Activated effector memory CD4-positive, alpha-beta T cell treated with anti-CD3 and anti-CD28 coated beads, Interleukin-2, amount 50 U/mL, for 16 hours (primary cell): ENCODE data around the gene FAM162B.
"Not testable (repeated sequence)": the region's sequence is repeated elsewhere in the genome, so short reads cannot be mapped to it uniquely, and the experiment has no call there.

Source experiments
- DNase-seq: peaks from one replicate; pipeline ENCODE4 v3.0.0-alpha.2; 2020

FAM162B gene

DNA sequence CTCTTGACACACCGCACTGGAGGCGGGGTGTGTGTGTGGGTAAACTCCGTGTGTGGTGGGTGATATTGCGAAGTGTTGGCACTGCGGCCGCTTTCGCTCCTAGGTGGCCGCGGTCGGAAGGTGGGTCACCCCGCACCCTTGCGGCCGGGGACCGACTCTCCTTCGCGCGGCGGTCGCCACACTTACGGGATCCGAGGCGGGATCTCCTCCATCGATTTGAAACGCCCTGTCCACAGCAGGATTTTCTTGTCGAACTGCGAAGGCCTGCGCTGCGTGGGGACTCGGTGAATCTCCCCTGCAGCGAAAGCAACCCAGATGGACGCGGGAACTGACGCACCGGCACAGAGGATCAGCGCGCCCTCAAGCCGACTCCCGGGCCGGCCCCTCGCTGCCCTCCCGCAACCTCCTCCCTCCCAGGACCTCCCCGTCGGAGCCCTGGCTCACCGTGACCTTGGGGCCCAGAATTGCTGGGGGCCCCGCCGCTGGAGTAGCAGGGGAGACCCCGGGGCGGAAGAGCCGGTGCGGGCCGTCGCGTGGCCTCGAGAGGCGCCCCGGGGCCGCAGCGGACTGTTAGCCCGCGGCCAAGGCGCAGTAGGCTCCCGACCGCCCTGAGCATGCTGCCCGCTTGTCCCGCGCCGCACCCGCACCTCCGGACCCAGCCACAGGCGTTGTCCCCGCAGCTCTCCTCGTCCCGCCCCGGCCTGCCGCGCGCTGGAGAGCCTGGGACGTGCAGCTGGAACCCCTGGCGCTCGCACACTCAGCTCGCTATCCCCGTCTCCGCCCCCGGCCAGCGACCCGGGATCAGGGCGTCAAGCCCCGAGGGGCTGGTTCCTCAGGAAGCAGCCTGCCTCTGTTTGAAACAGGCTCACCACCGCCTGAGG, at the start of gene FAM162B:
TSS of gene FAM162B (minus strand) at position 759 of the 881 bp plus-strand sequence. CDS start at position 616, 143 bp downstream.
- no peak for DNase-seq

DNA sequence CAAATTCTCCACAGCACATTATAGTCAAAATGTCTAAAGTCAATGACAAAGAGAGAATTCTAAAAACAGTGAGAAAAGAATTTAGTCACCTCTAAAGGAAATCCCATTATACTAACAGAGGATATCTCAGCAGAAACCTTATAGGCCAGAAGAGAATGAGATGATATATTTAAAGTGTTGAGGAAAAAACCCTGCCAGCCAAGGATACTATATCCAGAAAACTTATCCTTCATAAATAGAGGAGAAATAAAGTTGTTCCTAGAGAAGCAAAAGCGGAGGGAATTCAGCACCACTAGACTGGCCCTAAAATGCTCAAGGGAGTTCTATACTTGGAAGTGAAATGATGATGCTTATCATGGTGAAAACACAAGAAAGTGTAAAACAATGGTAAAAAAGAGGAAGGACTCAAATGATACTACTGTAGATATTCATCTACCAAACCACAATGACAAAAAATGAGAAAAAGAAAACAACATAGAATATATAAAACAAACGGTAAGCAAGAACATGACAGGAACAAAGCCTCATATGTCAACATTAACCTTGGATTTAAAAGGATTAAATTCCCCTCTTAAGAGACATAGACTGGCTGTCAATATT, 46.6 kb upstream of the FAM162B start:
- no peak for DNase-seq

DNA sequence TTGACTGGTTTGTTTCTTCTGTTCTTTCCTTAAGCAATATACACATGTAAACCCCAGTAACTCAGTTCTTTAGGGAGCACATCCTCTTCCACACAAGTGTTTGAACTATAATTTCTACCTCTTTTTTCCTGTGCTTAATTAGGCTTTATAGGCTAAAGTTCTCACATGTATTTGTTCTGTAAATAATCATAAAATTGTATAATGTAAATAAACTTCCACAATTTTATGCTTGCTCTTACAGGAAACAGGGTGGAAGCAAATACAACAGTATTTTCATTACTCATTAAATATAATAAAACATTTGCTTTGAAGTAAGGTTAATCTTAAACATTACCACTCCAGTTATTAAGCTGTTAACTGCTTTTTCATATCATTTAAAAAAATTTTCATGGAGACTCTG, 36.5 kb upstream of the FAM162B start:
- no peak for DNase-seq

DNA sequence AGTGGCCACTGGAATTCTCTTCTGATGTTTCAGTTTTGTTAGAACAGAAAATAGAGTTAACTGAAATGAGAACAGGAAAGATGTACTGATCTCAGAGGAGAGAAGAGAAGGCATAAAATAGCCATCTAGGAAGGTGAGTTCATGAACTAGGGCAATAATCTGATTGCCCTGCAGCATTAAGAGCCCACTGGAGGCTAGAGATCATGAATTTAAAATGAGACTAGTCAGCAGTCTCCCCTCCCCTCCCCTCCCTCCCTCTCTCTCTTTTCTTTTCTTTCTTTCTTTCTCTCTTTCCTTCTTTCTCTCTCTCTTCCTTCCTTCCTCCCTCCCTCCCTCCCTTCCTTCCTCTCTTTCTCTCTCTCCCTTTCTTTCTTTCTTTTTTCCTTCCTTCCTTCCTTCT, 34.4 kb upstream of the FAM162B start:
- no peak for DNase-seq

DNA sequence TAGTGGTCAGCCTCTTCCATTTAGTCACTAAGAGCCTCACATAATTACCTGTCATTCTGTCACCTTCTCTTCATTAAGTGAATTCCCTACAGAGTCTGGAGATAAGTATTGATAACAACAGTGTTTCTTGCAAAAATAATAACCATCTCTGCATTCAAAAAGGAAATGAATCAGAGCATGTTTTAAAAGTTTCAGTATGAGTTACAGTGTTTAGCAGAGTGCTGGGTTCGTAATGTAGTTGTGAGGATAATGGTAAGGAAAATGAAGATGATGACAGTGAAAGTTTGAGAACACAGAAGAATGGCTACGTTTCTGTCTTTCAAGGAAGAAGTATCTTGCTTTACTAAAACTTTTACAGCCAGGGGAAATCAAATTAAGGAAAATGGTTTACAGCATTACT, 32.1 kb upstream of the FAM162B start:
- no peak for DNase-seq

DNA sequence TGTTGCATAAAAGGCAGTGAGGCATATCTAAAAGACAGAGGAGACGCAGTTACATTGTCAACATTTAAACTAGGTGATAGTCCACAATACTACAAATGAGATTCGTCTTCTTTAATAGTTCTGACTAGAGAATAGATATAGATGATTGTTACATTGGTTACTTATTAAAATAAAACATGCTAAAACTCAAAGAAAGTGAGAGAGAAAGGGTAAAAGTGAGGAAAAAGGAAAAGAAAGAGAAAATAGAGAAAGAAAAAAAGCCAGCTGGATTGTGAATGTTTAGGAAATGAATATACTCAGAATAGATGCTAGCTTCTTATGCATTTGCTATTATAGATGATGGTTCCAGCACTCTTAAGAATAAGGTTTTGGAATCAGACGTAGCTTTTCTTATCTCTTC, 27.7 kb upstream of the FAM162B start:
- no peak for DNase-seq

DNA sequence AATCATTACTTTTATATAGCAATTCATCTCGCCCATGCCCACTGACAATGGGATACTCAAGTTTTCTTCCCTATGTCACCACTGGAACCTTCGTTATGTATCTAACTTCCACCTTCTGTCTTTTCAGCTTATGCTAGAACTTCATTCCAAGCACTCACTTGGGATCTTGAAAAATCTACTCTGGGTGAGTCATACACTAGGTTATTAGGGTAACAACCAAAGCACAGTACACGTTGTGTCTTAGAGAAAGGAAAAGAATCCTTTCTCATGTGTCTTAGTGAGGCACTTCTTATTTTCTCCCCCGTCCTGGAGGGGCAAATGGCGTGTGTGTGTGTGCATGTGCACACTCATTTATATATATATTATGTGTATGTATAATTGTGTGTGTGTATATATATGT, 18.3 kb upstream of the FAM162B start:
- DNase-seq: no peak

DNA sequence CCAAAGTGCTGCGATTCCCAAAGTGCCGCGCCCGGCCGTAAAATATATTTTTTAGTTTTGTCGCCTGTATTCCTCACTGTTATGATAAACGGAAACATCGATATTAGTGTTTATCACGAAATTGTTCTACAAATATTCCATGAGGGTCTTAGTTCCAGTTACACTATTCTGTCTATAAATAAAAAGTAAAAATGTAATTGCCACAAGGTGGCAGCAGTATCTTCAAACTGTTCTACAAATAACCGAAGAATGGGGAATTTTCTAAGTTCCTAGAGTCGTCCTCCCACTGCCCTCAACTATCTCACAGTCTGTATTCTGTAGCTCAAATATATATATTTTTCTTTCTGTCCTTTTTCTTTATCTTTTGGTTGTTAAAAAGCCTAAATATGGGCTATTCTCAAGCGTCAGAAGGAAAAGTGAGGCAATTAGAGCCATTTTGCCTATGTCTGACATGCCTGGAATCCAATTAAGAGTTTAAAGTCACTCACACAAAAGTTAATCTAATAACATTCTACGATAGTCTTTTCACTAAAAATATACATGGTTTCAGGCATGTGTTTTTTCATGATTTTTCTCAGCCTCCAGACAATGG, 14.2 kb upstream of the FAM162B start:
- no peak for DNase-seq

DNA sequence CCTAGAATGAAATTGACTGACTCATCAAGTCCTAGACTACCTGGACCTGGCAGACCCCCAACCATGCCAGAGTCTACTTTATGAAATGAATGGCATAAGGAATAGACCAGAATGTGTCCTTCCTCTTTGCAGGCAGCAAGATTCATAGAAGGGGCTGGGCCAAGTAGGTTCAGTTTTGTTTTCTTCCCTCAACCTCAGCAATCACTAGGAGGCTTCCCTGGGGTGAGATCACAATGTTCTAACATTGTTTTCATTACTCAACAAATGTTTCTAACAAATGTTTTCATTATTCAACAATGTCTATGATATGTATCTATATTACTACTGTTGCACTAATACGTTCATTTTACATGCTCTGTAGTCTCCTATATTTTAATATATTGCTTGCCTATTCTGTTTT, 8.4 kb upstream of the FAM162B start:
- DNase-seq: no peak

DNA sequence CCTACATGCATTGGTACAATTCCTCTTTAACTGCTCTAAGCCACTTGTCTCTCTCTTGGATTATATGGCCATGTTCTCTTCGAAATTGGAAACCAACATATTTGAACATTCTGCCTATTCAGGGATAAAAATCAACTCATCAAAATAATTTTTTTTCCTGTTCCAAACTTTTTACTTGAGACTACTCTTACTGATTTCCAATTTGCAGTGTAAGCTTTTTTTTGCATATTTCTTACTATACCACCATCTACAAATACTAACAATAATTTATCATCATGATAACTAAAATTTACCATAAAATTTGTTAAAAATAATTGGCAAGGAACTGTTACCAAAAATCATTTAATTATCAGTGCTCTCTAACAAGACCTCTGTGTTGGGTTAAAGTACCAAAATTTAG, 6.9 kb upstream of the FAM162B start:
- DNase-seq: no peak

DNA sequence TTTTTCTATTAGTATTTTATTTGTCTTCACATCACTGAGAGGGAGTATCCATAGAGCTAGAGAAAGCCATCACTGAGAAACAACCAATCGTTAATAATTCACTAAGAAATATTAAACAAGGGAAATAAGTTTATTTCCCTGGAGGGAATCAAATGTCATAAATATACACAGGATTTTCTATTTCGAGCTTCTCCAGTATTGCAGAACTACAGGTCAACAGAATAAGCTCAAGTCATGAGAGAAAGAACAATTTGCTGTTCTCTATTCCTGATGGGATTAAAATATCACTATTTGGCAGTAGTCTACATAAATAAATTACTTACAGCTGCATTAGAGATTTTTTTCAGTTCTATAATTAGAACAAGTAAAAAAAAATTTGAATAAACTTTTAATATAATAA, 2.2 kb upstream of the FAM162B start:
- no peak for DNase-seq

DNA sequence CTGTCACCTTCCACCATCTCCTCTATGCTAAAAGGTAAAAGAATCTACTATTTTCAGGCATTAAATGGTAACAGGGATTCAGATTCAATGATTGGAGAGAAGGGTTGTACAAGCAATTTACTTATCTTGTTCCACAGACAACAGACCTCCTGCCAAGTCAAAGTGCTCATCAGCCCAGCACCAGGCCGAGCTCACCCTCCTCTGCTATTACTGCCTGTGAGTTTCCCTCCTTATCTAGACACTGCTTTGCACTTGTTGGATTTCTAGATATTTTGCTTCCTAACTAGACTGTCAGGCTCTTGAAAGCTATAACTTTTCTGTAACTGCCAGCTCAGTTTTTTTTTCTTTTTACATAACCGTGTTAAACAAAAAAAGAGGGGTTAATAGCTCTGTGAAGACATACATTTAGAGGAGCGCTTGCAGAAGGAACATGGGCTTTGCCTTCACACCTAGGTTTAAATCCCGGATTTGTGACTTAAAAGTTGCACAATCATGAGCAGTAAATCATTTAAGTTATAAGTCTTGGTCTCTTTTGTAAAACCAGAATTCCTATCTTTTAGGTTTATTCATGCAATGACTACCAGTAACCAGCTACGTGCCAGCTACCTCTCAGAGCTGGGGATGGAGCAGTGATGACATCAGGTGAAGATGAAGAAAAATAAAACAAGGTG, 1.1 kb upstream of the FAM162B start:
- no peak for DNase-seq

DNA sequence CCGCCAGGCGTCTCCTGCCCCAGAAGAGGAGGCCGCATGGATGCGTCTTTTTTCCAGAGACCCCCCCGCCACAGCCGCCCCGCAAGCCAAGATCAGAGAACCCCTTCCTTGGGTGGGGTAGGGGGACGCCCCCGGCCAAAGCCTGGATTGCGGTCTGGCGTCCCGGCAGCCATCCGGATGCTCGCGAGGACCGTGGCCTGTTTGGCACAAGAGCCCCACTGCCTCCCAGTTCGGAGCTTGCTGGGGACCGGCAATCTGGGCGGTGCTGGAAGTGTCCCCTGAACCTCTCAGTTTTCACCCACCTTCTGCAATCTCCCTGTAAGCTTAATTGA, 924 bp downstream of the FAM162B start:
- DNase-seq: no peak

DNA sequence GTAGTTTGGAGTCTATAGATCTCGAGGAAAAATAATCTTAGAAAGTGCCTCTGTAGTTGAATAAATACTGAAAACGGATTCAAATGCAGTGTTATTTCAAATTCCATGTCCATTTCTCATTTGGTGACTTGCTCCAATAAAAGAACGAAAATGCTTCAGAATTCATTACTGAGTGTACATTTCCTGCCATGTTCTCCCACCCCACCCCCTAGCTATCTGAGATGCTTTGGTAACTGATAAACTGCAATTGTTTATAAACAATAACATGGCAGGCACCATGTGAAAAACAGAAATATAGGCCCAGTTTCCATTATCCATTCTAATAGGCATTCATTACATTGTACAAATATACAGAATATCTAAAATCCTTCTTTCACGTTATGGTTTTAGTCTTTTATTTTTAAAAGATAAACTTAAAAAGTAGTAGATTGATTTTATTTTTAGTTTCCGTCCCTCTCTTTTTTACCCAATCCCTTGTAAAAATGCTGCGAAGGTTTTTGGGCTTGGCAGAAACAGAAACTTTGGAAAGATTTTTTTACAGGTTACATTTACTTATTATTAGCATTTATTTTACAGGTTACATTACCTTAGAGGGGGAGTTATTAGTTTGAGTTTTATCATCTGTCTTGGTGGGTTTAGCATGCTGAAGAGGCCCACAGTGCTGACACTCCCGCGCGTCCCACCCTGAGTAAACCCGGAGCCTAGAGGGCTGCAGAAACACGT, 1.5 kb downstream of the FAM162B start:
- no peak for DNase-seq

DNA sequence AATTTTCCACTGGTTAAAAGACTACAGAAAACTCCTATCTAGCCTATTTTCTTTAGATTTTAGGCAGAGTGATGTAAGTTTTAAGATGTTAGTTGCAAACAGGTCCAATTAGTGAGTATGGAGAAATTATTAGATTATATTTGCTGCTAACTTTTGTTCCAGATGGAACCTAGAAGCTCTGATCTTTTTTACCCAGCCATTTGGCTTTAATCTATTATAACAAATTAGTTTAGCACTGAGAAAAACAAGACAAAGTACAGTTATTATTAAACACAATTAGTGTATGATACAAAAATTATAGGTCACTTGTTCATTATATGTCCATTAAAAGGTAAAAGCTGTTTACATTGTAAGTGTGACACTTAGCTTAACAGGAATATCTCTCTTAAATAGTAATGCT, 2.5 kb downstream of the FAM162B start:
- DNase-seq: no peak

DNA sequence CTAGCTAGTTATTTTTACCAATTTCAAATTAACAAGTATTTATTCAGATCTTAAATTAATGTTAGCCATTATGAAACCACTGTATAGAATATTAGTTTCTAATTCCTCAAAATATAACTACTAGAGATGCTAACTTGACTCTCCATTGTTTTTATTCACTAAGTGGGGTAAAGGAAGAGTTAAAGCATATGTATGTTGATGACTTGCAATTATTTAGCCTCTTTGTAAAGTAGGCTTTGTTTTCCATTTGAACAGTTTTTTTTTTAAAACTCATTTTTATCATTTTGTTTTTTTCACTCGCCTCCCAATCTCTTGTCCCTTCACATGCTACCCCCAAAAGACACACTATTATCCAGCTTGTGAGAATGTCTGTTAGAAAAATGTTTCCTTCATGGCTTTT, 3.3 kb downstream of the FAM162B start:
- DNase-seq: no peak

DNA sequence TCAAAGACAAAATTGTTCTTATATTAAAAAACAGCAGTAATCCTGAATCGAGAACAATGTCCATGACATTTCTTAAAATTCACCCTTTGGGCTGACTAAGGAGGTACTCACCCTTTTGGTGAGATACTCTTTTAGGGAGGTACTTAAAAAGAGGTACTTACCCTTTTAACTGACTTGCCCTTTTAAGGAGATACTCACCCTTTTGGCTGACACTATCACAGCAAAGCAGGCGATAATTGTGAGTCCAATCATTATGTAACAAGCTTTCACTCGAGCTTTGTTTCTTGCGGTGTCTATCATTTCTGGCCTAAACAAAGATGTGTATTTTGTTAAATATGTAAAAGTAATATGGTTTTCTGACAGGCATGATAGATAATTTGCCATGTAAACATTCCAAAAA, 3.7 kb downstream of the FAM162B start:
- DNase-seq: no peak

DNA sequence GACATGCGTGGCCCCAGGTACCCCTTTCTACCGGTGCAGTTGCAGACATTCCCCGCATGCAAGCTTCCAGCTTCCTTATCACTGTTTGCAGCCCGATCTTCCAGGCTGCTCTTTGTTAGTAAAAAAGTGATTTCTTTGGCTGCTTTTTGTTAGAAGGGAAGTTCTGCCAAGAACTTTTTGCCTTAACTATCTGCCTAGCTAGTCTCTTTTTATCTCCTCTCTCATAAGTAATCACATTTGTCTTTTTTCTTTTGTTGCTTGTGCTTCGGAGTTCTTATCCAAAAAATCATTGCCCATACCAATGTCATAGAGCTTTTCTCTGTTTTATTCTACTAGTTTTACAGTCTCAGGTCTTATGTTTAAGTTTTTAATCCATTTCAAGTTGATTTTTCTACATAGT, 20.3 kb downstream of the FAM162B start:
- DNase-seq: no peak

DNA sequence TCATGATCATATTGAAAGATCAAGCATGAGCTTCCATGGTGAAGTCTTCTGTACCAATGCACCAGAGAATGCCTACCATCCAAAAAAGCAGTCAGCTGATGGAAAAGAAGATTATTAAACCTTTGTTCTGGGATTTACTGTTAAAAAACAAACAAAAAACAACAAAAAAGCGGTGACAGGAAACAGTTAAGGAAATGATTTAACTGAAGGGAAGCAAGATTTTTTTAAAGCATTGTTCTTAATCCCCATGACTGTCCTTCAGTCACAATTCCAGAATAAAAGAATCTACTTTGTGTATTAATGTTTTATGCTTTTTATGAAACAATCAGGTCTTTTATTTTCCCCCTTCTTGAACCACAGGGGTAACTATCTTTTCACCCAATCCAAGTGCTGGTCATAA, 23.9 kb downstream of the FAM162B start:
- DNase-seq: no peak

DNA sequence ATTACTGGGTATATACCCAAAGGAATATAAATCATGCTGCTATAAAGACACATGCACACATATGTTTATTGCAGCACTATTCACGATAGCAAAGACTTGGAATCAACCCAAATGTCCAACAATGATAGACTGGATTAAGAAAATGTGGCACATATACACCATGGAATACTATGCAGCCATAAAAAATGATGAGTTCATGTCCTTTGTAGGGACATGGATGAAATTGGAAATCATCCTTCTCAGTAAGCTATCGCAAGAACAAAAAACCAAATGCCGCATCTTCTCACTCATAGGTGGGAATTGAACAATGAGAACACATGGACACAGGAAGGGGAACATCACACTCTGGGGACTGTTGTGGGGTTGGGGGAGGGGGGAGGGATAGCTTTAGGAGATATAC, 25.0 kb downstream of the FAM162B start:
- not testable (repeated sequence) for DNase-seq

DNA sequence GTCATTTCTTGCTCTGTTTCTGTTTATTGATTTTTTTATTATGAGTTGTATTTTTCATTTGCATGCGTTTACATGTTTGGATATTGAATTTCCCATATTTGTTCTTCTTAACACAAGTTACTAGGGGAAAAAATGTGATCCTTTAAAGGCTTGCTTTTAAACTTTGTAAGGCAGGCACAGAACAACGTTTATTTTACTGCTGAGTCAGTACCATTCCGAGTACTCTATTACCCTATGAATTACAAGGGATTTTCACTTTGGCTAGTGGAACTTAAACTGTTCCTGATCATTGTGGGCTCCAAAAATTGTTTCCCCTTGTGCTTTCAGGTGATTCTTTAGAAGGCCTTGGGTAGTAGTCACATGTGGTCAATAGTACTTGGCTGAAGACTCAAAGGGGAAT, 28.5 kb downstream of the FAM162B start:
- DNase-seq: no peak

DNA sequence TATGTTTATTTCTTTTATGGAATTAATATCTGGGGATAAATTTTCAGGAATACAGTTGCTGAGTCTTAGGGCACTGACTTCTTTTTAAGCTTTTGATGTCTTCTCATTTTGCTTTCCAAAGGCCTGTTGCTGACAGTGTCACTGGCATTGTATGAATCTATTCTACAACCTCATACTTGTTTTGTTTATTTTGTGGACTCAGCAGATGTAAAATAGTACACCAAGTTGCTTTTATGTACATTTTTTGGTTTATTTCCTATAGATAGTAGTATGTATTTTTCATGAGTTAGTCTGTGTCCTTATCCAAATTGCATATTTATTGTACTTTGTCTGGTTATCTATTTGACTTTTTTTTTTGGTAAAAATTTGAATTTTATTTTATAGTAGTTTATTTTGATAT, 35.0 kb downstream of the FAM162B start:
- no peak for DNase-seq

DNA sequence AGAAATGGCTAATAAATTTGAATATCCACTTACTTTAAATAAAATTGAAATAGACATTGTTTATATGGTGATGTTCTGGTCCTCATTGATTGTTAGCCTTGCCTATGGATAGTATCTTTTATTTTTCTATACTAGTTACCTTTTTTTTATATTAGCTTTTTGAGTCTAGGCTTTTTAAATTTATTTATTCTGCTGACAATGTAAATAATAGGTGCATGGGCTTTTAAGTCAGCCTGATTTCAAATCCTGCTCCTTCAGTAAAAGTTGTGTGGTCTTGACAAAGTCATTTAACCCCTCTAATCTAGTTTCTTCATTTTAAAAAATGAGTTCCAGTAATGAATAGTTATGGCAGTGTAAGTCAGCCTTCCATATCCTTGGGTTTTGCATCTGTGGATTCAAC, 38.6 kb downstream of the FAM162B start:
- no peak for DNase-seq
